GM21529 (cell line): ENCODE data around the gene NTN1.

Experiments used
- ATAC-seq: cut with Tn5 transposase; IDR thresholded peaks from one replicate; pipeline ENCODE4 v1.9.1; 2021; ENCODE audit not compliant: unreplicated experiment

The NTN1 gene

DNA sequence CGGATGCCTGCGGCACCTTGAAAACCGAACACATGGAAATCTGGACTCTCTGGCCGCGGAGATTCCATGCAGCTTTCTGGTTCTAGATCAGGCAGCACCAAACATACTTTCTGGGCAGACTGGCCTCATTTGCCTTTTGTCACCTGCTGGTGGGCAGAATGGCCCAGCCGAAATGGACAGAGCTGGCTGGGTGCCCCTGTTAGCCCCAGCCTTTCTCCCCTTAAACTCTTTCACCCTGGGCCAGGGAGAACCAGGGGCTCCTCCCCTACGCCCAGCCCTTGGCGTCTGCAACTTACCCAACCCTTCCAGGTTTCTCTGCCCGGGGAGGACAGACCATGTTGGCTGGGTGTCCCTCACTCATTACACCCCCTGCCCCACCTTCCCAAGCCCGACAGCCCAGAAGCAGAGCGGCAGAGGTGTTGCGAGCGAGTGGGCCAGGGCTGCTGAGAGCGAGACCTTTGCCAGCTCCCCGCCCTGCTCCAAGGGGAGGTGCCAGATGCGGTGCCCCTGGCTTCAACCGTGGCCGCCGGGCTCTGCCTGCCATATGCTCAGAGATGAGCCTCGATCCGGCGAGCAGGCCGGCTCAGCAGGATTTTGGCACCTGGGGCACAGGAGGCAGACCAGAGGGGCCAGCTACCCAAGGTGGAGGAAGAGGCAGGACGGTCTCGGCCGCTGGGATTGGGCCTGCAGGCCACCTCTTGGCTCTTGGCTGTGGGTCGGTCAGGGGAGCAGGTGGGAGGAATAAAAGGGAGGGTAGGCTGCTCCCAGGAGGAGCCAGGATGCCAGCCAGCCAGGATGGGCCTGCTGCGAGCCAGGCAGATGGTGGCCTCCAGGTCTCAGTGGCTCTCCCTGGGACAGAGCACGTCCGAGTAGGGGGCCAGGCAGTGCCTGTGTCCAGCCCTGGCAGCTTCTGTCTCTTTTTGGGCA, 191.3 kb downstream of the NTN1 start:
- ATAC-seq: no peak

DNA sequence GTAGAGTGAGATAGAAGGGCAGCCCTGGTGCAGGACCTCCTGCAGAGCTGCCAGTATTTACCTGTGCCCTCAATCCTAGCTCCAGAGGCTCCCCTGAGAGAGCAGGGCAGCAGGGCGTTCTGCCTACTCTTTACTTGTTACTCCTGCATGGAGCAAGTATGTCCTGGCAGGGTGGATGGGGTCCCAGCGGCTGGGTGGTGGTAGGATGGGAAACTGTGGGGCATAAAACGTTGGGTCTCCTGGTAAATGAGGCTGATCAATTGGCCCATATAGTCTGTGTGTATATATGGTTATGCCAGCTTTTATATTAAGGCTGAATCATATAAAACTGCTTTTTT, 192.0 kb downstream of the NTN1 start:
- no peak for ATAC-seq

DNA sequence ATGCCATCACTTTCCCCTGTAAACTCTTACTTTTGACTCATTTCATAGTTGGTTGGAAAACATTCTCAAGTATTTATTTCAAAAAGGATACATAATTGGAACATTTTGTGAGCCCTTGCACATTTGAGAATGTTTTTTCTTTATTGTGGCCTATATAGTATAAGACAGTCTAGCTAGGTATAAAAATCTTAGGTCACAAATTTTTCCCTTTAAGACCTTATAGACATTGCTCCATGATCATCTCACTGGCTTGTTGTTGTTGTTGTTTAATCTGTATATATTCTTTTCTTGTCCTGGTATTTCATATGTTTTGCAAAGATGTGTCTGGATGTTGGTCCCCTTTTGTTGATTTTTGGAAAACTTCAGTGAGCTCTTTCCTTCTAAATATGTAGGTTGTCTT, 194.2 kb downstream of the NTN1 start:
- ATAC-seq: no peak

DNA sequence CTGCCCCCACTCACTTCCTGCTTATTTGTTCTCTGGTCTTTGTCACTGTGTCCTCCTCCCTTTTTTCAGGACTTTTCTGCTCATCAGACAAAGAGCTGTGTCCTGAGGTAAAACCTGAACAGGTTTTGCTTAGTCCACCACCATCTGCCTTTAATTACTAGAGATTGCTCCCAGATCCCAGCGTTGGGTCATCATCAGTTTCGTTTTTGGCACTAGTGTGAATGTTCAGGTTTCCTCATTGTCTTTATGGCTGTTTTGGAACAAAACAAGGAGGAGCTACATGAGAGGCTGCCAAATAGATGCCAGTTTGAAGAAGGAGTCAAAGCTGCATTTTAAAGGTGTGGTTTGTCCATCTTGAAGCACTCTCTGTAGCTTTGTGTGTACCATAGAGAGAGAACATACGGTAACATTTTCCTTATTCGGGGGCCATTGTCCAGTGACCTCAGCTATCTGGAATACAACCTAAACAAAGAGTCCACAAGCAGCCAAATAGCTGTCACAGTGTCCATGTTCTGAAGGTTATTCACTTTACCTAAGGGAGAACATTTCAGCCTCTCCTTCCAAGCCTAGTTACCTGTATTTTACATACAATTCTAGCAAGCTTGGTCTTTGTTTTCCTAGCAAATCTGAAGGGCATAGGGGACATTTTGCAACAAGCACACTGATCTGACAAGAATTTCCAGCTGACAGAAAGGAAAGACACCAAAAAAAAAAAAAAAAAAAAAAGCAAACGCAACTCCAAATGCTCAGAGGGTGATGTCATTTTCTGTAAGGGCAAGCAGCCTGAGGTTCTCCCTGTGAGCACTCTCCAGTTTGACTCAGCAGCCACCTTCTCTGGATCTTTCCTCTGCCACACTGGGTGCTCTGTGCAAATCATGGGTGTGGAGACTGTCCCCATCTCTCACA, 196.1 kb downstream of the NTN1 start:
- no peak for ATAC-seq

DNA sequence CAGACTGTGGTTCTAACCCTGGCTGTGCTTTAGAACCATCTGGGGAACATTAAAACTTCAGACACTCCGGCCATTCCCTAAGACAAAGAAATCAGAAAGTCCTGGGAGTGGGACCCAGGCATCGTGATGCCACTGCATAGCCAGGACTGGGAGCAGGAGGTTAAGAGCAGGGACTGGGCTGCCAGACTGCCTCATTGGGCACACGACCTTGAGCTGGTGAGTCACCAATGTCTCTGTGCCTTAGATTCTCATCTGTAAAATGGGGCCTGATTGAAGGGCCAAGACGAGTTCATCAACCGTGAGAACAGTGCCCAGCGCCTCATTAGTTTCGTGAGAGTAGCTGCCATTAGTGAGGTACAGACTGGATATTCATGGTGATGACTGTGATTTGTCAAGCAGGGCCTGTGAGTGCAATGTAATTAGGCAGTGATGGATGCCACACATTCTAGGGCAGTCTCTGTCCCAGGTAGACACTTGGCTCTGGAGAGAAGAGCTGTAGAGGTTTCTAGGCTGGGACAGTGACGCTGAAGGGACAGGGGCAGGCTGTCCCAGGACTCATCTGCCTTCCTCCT, 196.8 kb downstream of the NTN1 start:
- no peak for ATAC-seq

DNA sequence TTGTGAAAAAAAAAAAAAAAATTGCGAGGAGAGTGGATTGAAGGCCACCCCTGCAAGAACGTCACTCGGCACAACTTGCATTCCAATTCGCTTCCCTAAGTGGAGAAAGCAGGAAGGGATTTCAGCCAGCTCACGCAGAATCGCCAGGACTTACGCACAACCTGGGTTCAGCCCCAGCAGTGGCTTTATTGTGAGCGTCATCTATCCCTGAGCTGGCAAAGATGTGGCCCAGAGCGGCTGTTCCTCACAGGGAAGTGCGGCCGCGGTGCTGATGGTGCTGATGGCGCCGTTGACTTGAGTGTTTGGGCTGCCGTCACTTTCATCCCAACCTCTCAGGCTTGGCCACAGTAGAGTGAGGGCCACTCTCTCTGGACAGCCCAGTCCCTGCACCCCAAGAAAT, 197.6 kb downstream of the NTN1 start:
- ATAC-seq: no peak

DNA sequence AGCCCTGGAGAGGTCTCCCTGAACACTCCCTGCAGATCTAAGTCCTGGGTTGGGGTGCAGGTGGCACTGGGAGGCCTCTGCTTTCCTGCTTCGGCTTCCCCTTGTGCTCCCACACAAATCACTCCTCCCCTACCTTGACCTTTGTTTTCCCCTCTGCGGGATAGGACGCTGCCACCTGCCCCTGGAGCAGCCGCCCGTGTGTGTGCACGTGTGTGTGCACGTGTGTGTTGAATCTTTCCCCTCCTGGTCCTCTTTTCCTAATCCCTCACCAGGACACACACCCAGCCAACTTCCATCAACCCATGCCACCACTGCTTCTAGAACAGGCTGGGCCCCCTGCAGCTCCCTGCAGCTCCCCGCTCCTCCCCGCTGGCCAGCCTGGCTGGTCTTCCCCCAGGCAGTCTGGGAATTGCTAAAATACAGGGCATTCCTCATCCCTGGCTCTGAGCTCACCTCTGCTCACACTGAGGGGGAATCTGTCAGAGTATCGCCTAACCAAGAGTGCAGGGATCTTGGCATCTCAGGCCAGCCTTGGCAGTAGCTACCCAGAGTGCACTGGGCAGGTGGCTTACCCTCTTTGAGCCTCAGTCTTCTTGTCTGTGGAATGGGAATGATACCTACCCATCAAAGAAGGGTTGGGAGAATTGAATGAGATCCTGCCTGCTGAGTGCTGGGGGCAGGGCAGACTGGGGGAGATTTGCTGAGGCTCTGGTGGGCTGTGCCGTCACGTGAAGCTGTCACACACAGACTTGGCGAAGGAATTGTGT, 198.5 kb downstream of the NTN1 start:
- no peak for ATAC-seq

DNA sequence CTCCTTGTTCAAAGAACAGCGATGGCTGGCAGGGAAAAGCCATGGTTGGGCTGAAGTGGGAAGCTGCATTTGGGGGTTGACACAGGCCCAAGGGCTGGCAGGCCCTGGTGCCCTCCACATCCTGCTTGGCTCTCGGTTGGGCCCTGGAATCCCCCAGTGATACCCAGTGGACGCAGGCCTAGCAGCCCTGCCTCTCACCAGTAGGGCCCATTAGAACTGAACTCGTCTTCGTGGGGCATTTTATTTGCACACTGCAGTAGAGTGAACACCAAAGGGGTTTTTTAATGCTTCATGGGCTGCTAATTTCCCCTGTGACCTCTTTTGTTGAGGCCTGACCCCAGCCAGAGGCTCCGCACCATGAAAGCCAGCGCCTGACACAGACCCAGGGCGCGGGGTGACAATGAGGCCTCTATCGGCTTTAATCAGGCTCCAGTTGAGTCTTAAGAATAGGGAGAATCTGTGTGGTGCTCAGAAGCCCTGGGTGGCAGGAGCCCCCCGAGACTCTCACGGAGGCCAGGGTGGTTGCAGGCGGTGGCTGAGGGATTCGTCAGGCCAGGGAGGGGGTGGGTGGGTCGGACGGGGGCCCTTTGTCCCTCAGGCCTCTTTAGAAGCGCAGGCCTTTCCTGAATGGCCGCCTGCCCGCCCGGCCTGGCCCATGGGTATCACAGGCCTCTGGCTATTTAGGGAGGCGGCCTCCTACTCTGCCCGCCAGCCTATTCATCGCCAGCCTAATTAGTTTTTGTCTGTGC, 199.3 kb downstream of the NTN1 start:
- ATAC-seq: no peak

DNA sequence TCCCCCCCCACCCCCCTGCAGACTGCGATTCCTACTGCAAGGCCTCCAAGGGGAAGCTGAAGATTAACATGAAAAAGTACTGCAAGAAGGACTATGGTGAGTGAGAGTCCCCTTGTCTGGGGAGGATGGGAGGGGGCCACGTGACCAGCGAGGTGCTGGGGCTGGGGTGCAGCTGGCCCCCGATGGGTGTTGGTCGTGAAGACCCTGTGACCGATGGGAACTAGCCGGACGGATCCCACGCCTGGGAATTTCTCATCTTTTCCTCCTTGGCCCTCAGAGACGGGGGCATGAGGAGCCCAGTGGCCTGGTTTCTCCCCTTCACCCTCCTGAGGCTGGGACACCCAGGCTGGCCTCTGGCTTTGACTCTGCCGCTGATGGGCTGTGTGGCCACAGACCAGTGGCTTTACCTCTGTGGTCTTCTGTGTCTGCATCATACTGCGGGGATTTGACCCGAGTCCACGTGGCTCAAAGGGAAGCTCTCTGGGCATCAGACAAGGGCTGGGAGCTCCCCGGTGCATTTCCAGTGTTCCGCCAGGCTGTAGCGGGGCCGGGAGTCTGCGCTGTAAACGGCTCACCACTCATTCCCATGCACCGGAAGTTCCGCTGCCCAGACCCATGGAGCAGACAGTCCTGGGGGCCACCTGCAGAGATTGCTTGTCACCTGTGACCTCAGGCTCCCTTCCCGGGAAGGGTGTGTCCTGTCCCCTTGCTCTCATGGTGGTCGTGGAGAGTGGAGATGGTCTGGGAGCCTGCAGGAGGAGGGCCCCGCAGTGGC, 200.0 kb downstream of the NTN1 start:
- no peak for ATAC-seq

DNA sequence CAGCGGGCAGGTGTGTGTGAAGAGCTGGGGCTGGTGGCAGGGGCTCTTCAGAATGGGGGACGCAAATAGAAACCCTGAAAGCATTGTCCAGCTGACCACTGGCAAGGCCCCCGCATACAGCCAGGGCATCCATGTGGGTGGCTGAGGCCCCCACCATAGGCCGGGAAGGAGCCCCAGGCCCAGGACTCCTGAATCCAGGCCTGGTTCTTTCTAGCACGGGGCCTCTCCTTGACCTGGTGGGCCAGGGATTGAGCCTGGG, 200.5 kb downstream of the NTN1 start:
- no peak for ATAC-seq

DNA sequence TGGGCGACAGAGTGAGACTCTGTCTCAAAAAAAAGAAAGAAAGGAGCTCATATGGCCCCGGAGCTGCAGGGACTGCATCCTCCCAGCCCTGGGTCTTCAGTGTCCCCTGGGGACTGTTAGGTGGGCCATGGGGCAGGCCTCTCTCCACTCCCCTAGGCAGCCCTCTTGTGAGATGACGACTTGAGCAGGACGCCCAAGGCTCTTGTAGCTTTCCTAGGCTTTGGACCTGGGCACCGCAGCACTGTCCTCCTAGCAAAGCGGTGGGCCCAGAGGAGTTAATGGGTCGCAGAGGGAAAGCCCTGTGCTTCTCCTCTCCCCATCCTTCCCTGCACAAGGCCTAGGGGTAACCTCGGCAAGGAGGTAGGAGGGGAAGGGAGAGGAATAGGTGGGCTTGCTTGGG, 202.2 kb downstream of the NTN1 start:
- ATAC-seq: no peak

DNA sequence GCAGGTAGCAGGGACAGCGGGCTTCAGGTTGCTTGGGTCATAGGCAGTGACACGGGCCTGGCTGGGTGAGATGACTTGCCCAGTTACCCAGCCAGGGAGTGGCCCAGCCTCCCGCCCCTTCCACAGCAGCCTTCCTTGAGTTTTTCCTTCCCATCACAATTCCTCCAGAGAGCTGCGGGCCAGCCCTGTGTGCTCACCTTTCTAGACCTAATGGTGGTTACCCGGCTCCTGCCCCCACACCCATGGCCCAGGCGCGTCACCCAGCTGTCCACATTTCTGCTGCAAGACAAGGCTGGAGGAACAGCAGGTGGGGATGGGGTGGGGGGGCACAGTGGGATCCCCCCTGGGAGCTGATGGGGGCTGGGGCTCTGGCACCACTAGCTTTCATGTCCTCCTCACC, 203.2 kb downstream of the NTN1 start:
- no peak for ATAC-seq

DNA sequence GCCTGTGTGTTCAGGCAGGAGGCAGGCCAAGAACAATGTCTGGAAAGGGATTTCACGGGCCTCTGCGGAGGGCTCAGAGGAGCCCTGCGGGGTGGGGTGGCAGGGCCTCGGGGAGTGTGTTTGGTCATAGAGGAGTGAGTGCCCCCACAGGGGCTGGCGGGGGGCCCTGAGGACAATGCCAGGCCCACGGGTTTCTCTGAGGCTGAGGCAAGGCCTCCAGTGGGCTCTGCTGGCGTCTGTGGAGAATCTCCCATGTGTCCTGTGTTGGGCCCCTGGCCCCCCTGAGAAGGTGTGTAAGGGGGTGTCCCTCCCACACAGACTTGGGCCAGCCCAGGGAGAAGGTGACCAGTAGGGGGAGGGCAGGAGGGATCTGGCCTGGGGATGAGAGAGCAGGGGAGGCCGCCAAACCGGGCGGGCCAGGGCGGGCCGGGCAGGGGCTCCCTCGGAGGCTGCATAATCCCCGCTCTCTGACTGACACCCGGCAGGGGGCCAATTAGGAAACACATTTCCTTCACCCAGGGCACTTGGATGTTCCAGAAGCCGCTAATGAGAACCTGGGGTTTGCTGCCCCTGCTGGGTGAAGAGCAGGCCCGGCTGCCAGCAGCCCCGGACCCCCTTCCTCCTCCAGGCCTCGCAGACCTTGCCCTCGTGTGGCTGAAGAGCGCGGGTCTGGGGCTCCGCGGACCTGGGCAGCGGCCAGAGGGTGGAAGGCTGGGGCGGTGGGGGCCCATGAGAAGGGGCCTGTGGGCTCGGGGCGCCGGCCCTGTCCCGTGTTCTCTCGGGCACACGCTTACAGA, 204.2 kb downstream of the NTN1 start:
- no peak for ATAC-seq

DNA sequence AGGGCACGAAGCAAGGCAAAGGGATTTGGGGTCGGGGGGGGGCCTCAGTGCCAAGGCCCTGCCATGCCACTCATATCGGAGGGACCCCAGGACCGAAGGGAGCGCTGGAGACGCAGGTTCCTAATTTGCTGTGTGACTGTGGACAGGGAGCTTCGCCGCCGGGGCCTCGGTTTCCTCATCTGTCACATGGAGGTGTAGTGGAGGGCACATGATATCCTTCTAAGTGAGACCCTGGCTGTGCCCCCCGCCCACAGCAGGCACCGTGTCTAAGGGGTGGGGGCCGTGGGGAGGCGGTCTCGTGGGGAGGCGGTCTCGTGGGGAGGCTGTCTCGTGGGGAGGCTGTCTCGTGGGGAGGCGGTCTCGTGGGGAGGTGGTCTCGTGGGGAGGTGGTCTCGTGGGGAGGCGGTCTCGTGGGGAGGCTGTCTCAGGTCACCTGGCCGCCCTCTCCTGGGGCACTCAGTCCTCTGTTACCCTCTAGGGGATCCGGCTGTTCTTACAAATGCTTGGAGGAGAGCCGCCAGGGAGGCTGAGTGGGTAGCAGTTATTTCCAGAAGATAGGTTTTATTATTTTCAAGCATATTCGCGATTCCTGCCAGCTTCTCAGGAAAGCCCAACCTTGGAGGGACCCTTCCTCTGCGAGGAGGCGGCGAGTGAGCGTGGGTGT, 205.0 kb downstream of the NTN1 start:
- no peak for ATAC-seq

DNA sequence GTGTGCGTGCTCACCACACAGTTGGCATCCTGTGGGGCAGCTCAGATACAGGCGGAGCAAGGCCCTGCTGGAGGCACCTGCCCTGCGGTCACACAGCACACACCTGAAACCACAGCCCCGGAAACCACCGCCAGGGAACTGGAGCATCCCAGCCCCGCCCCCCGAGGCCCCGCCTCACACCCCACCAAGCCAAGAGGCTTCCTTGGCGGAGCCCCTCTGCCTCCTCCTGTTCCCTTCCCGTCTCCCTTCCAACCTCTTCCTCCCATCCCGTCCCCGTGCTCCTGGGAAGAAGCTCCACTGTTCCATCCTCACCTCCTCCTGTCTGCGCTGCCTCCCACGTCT, 205.5 kb downstream of the NTN1 start:
- no peak for ATAC-seq

DNA sequence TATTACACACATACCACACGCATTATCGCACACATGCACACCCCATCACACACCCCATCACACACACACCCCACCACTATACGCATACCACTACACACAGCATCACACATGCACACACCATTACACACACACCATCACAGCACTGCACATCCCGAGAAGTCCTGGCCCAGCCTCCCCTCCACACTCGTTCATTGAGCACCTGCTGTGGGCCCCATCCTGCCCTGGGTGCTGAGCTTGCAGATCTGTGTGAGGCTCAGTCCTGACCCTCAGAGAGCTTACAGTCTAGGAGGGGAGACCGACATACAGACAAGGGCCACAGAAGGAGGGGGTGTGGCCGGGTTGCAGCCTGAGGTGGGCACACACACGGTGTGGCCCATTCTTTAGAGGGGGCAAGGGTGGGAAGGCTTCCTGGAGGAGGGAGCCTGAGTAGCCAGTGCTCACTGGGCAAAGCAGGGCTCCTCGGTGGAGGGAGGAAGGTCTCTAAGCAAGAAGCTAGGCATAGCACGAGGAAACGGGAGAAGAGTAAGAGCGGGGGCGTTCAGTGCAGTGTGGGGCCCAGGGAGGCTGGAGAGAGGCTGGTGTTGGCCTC, 206.6 kb downstream of the NTN1 start:
- ATAC-seq: no peak

DNA sequence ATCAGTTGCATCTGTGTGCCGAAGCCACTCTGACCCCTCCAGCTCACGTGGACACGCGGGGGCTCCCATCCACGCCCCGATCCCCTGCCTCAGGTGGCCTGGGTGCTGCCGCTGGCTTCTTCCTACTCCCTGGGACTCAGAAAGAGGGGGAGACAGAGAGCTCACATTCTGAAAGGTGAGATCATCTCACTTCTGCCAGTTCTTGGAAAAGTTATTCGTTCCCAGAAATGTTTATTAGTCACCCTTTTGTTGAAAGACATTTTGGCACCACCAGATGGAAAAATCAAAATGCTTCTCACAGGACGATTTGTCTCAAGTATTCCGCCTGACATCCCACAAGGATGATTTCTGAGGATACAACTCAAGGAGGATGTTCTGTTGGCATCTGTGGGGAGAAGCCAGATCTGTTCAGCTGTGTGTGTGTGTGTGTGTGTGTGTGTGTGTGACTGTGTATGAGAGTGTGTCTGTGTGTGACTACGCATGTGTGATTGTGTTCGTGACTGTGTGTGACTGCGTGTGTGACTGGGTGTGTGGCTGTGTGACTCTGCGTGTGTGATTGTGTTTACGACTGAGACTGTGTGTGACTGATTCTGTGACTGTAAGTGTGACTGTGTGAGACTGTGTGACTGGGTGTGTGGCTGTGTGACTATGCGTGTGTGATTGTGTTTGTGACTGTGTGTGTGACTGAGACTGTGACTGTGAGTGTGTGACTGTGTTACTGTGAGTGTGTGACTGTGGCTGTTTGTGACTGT, 207.3 kb downstream of the NTN1 start:
- ATAC-seq: no peak
